ENCODE measurements around the gene CUTC.

DNA sequence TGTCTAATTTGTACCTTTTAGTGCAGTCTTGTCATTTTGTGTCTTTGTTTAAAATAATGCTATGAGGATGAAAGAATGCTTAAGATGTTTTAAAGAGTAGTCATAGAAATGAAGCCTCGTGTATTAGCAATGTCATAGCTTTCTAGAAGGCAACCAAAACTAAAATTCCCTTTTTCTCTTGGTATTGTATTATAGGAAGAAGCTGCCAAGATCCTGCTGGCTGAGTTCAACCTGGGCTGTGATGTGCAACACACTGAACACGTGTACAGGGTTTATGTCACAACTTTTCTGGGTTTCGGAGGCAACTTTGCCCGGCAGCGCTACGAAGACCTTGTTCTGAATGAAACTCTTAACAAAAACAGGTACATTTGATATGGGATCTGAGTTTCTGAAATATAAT, 36.3 kb upstream of the CUTC start:
- no peak for TF ChIP-seq POLR2AphosphoS5 (IDR thresholded peaks at IDR 0.05; ENCODE audit: low read depth, low read length)
- TF ChIP-seq POLR2A (IDR thresholded peaks at IDR 0.05; ENCODE audit: low read depth, low read length): no peak
- TF ChIP-seq TAF1 (IDR thresholded peaks at IDR 0.05; ENCODE audit: low read depth, low read length): no peak

Data from GM12891 (cell line).